MM.1S (cell line): ENCODE measurements around the gene SLC17A9.

Experiments used
- DNase-seq: peaks from one replicate; pipeline ENCODE4 v3.0.0-alpha.2; 2015
- H2AFZ ChIP-seq: fragments of 300-600 bp; sonication (generic); 2 replicates; pipeline ENCODE4 v1.6.0; 2016; ENCODE audit warnings: antibody characterized with exemption, low read length
- H3F3A ChIP-seq: fragments of 300-600 bp; sonication (generic); 2 replicates; pipeline ENCODE4 v1.6.1; 2016; ENCODE audit warnings: mild to moderate bottlenecking, antibody characterized with exemption, low read length, moderate library complexity, mixed read lengths; ENCODE audit not compliant: insufficient read depth
- H3K27ac ChIP-seq: fragments of 300-600 bp; sonication (generic); 2 replicates; pipeline ENCODE4 v1.5.1; 2016; ENCODE audit warnings: mild to moderate bottlenecking, low read length
- H3K27me3 ChIP-seq: fragments of 300-600 bp; sonication (generic); replicated peaks from 2 replicates; pipeline ENCODE4 v1.6.0; 2016; ENCODE audit warnings: low read length; ENCODE audit not compliant: insufficient read depth
- H3K36me3 ChIP-seq: fragments of 300-600 bp; sonication (generic); replicated peaks from 2 replicates; pipeline ENCODE4 v1.6.1; 2016; ENCODE audit warnings: mild to moderate bottlenecking, low read length, mixed read lengths; ENCODE audit not compliant: insufficient read depth
- H3K4me1 ChIP-seq: fragments of 300-600 bp; sonication (generic); 2 replicates; pipeline ENCODE4 v1.6.1; 2016; ENCODE audit warnings: low read length, mixed read lengths
- H3K4me2 ChIP-seq: fragments of 300-600 bp; sonication (generic); 2 replicates; pipeline ENCODE4 v1.6.0; 2016; ENCODE audit warnings: low read depth, low read length
- H3K4me3 ChIP-seq: fragments of 300-600 bp; sonication (generic); 2 replicates; pipeline ENCODE4 v1.5.1; 2016; ENCODE audit warnings: low read length, mixed read lengths
- H3K79me2 ChIP-seq: fragments of 300-600 bp; sonication (generic); 2 replicates; pipeline ENCODE4 v1.6.1; 2016; ENCODE audit warnings: mixed run types, low read length, mixed read lengths
- H3K9ac ChIP-seq: fragments of 300-600 bp; sonication (generic); 2 replicates; pipeline ENCODE4 v1.6.1; 2016; ENCODE audit warnings: low read length, mixed read lengths
- H3K9me2 ChIP-seq: fragments of 300-600 bp; sonication (generic); replicated peaks from 2 replicates; pipeline ENCODE4 v1.6.1; 2016; ENCODE audit warnings: mild to moderate bottlenecking, low read length, mixed read lengths; ENCODE audit not compliant: insufficient read depth
- H3K9me3 ChIP-seq: fragments of 300-600 bp; sonication (generic); replicated peaks from 2 replicates; pipeline ENCODE4 v1.6.1; 2016; ENCODE audit warnings: mild to moderate bottlenecking, low read length, mixed read lengths; ENCODE audit not compliant: insufficient read depth
- H4K20me1 ChIP-seq: fragments of 300-600 bp; sonication (generic); 2 replicates; pipeline ENCODE4 v1.6.1; 2016; ENCODE audit warnings: mild to moderate bottlenecking, low read length, moderate library complexity, mixed read lengths; ENCODE audit not compliant: insufficient read depth
- CTCF ChIP-seq: fragments of 300-600 bp; sonication (generic); IDR thresholded peaks from 2 replicates; pipeline ENCODE4 v1.5.1; 2016; ENCODE audit warnings: antibody characterized with exemption, low read length, mixed read lengths
- EZH2 ChIP-seq: fragments of 300-600 bp; sonication (generic); optimal IDR thresholded peaks from 2 replicates; pipeline ENCODE3; 2017; ENCODE audit warnings: low read depth, mild to moderate bottlenecking, antibody characterized with exemption, low read length, mixed read lengths
- EZH2phosphoT487 ChIP-seq: fragments of 300-600 bp; sonication (generic); IDR thresholded peaks from 2 replicates; pipeline ENCODE4 v1.6.1; 2018; ENCODE audit warnings: antibody characterized with exemption, low read length

Gene SLC17A9

GRCh38 chr20:62914970-62915457 is 37.5 kb upstream of the SLC17A9 start:
- Histone ChIP-seq H3K27ac (no peak overlapping the region), H3K4me3 (no peak overlapping the region), H3K36me3 (peaks cover 17% of the 10 kb centered on the region), H3K79me2 (peaks cover 100% of the 10 kb centered on the region), H3K4me2 (no peak overlapping the region), H3K4me1 (0 out of 2 replicates have a peak, but pooled peaks cover 3% of the 10 kb centered on the region), H3F3A (no peaks in the 10 kb centered on the region; the same call in 1 of the 2 replicates), H3K9ac (no peak overlapping the region), H3K9me2 (no peaks in the 10 kb centered on the region), H2AFZ (no peak overlapping the region), H3K9me3 (no peaks in the 10 kb centered on the region), H4K20me1 (peaks cover 71% of the 10 kb centered on the region), H3K27me3 (no peaks in the 10 kb centered on the region)
- no peak for DNase-seq
- TF ChIP-seq EZH2 (no peak), CTCF (no peak)

- Histone ChIP-seq H2AFZ (no peak overlapping the region), H3K9me2 (no peaks in the 10 kb centered on the region), H4K20me1 (peaks cover 88% of the 10 kb centered on the region), H3K4me2 (no peak overlapping the region), H3K27me3 (no peaks in the 10 kb centered on the region), H3F3A (no peaks in the 10 kb centered on the region; the same call in 1 of the 2 replicates), H3K79me2 (peaks cover 99% of the 10 kb centered on the region), H3K36me3 (peaks cover 4% of the 10 kb centered on the region), H3K9me3 (no peaks in the 10 kb centered on the region), H3K4me1 (0 out of 2 replicates have a peak, but pooled peaks cover 3% of the 10 kb centered on the region), H3K4me3 (no peak overlapping the region), H3K9ac (no peak overlapping the region), H3K27ac (no peak overlapping the region)
- no peak for DNase-seq
- TF ChIP-seq EZH2phosphoT487 (no peak), EZH2 (no peak), CTCF (no peak)
These were observed 35.6 kb upstream of the SLC17A9 start for GRCh38 chr20:62916703-62917476.

GRCh38 chr20:62917720-62918119 is 34.8 kb upstream of the SLC17A9 start:
- Histone ChIP-seq H3K9me2 (no peaks in the 10 kb centered on the region), H2AFZ (no peak overlapping the region), H3F3A (no peaks in the 10 kb centered on the region; the same call in 1 of the 2 replicates), H3K79me2 (peaks cover 99% of the 10 kb centered on the region), H3K36me3 (no peaks in the 10 kb centered on the region), H3K9ac (no peak overlapping the region), H3K4me2 (no peak overlapping the region), H3K4me3 (no peak overlapping the region), H3K4me1 (0 out of 2 replicates have a peak, but pooled peaks cover 3% of the 10 kb centered on the region), H3K9me3 (no peaks in the 10 kb centered on the region), H3K27me3 (no peaks in the 10 kb centered on the region), H4K20me1 (peaks cover 96% of the 10 kb centered on the region), H3K27ac (no peak overlapping the region)
- DNase-seq: no peak
- TF ChIP-seq EZH2 (no peak), CTCF (no peak), EZH2phosphoT487 (no peak)
